HG02884 (cell line): ENCODE measurements around the gene GABARAP.

Experiments used
- ATAC-seq: cut with Tn5 transposase; IDR thresholded peaks from one replicate; pipeline ENCODE4 v1.9.1; 2021; ENCODE audit warnings: mild to moderate bottlenecking, moderate library complexity; ENCODE audit not compliant: unreplicated experiment

Gene GABARAP

GRCh38 chr17:7223375-7223774, 18.9 kb downstream of the GABARAP start:
- ATAC-seq: no peak

DNA sequence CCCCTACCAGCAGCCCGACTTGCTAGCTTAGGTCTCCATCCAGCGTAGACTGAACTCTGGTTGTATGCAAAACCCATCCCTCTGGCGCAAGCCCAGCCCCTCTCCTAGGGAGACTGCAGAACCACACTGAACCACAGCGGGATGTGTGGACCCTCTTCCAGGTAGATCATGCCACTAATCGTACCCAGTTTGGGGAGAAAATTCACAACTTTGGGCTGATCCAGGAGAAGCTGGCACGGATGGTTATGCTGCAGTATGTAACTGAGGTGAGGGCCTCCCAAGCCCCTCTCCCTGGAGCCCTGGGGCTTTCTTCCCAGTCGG, 19.3 kb downstream of the GABARAP start:
- ATAC-seq: no peak

GRCh38 chr17:7222093-7222971, 19.9 kb downstream of the GABARAP start:
- no peak for ATAC-seq

DNA sequence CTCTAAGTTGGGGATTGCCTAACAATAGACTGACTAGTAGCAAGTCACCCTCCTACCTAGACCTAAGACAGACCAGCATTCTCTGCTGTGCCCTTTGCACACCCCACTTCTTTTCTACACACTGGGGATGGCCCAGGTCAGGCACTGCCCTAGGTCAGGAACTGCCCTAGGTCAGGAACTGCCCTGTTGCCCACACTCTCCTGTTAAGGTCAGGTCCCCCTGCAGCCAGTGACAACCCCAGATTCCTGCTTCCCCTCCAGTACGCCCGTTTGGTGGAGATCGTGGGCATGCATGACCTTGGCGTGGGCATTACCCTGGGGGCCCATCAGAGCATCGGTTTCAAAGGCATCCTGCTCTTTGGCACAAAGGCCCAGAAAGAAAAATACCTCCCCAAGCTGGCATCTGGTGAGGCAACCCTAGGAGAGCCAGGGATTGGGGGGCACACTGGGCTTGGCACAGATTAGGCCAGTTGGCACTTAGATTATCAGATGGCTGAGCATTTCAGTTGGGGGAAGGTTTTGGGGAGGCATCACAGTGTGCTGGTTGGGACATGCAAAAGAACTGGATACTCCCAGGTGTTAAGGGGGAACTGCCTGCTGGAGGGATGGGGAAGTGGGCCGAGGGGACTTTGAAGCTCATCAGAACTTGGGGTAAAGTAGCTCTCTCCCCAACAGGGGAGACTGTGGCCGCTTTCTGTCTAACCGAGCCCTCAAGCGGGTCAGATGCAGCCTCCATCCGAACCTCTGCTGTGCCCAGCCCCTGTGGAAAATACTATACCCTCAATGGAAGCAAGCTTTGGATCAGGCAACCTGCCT, 20.8 kb downstream of the GABARAP start:
- no peak for ATAC-seq

DNA sequence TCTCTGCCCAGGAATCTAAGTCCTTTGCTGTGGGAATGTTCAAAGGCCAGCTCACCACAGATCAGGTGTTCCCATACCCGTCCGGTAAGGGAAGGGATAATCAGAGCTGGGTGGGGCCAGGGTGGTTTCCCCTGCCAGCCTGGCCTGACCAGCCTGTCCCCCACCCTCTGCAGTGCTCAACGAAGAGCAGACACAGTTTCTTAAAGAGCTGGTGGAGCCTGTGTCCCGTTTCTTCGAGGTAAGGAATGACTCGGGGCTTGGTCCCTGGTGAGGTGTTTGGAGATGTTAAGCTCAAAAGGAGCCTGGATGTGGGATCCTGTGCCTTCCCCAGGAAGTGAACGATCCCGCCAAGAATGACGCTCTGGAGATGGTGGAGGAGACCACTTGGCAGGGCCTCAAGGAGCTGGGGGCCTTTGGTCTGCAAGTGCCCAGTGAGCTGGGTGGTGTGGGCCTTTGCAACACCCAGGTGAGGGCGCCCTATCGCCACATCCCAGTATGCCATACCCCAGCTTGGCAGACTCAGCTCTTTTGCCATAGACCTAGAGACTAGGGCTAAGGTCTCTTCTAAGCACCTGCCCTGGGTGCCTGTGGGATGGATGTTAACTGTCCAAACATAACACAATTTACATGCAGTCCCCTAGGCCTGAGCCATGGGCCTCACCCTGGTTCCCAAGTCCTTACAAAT, 21.5 kb downstream of the GABARAP start:
- ATAC-seq: no peak

DNA sequence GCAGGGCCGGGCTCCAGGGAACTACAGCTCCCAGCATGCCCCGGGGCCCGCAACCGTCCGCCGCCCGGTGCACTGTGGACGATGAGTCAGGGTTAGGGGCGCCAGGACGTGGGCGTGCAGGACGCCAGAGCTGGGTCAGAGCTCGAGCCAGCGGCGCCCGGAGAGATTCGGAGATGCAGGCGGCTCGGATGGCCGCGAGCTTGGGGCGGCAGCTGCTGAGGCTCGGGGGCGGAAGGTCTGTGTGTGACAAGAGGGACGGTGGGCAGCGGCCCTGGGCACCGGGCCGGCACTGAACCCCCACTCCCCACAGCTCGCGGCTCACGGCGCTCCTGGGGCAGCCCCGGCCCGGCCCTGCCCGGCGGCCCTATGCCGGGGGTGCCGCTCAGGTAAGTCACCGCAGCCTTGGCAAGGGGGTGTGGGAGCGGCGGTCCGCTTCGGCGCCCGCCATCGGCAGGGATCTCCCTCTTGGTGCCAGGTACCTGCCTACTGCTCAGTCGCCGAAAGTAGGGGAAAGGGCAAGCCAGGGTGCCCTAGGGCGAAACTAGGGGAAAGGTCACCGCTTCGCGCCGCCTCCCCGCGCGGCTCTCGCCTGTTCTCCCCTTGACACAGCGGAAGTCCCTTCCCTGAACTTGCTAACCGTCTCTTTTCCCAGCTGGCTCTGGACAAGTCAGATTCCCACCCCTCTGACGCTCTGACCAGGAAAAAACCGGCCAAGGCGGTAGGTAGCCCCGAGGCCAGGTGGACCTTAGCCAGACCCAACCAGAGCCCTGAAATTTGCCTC, 22.2 kb downstream of the GABARAP start, which contains the start of the genes ACADVL and DLG4:
ACADVL (plus strand) TSS at position 127 of the 781 bp plus-strand sequence; CDS start at position 174, 47 bp downstream.
DLG4 (minus strand) TSS at position 25 of the 781 bp plus-strand sequence.
- peak; percentile 48 for ATAC-seq

GRCh38 chr17:7219229-7219811, 22.9 kb downstream of the GABARAP start:
- ATAC-seq: no peak

- no peak for ATAC-seq
Measured at GRCh38 chr17:7218758-7219157, 23.5 kb downstream of the GABARAP start.

DNA sequence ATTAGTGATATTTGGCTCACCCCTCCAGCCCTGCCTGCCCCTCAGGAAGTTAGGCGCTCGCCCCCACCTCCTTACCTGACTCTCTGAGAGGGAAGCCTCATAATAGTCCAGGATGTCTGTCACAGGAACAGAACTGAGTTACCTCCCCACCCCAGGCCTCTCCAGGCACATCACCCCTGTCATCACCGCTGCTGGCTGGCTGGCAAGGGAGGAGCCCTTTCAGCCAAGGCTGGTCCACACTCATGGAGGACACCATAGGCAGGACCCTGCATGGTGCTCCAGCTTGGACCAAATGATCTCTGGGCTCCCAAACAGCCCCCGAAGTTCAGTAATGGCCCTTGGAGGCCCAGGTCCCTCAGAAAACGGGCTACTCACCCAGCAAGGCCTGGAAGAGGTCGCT, 24.1 kb downstream of the GABARAP start:
- ATAC-seq: no peak

GRCh38 chr17:7217113-7217987, 24.9 kb downstream of the GABARAP start:
- no peak for ATAC-seq

GRCh38 chr17:7216242-7217112, 25.8 kb downstream of the GABARAP start:
- no peak for ATAC-seq

DNA sequence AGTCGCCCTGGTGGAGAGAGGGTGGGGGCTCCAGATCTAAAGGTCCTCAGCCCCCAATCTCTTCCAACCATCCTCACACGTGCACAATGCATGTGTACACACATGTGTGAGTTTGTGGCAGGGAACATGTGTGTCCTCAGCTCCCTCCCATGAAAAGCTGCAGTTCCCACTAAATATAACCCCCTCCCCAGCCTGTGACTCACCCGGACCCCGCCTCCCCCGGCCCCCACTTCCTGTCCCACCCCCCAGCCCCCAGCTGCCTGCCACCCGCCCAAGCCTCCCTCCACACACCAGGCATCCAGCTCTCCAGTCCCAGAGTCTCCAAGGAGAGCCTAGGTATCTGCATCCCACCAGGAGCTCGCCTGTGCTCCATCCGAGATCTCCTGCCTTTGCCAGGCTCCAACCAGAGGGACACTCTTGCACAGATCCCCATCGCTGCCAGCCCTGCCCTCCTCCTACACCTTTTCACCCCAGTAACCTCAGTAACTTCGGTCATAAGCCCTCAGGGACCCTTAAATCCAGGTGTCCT, 26.5 kb downstream of the GABARAP start:
- ATAC-seq: no peak

DNA sequence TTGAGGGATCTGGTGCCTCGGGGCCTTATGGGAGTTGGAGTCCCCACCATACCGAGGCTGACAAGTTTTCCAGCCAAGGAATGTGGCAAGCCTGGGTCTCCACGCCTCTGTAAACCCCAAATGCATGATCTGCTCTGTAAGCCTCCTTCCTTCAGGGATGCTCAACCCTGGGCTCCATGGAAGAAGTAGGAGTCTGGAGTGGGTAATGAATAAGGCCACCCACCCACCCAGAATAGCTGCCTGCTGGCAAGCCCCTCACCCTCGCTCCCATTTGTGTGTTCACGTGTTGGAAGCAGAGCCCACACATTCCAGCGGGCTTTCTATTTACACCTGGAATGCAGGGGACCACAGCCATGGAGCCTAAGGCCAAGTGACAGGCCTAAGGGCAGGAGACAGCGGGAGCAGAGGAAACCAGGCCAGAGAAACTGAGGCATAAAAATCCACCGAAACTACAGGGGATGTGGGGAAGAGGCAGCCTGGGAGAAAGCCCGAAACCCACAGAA, 27.1 kb downstream of the GABARAP start:
- ATAC-seq: no peak

GRCh38 chr17:7214300-7215135, 27.7 kb downstream of the GABARAP start:
- peak; percentile 68 for ATAC-seq

- no peak for ATAC-seq
Measured at GRCh38 chr17:7213895-7214299, 28.4 kb downstream of the GABARAP start.

- no peak for ATAC-seq
Measured at GRCh38 chr17:7211491-7212273, 30.6 kb downstream of the GABARAP start.
